Prostate gland (tissue), 2 donors: ENCODE results near the gene DNAL4.

Source experiments
- POLR2A ChIP-seq: fragments of 450-650 bp; IDR thresholded peaks from one replicate; pipeline ENCODE4 v1.6.1; 2016; ENCODE audit warnings: antibody characterized with exemption, mild to moderate bottlenecking
- POLR2AphosphoS5 ChIP-seq: sonication (generic); formaldehyde crosslinking; IDR thresholded peaks from one replicate; pipeline ENCODE4 v1.6.1; 2017; ENCODE audit warnings: antibody characterized with exemption
- TF ChIP-seq, protein P1 (sequence below), 4 experiments: fragments of 200-600 bp in 2 of 4; fragments of 450-650 bp in 2 of 4; sonication (generic) in 2 of 4; IDR thresholded peaks; 1 replicate in 3 of 4; 2 replicates in 1 of 4; pipeline ENCODE4 v1.5.1; 2016 to 2019; ENCODE audit warnings: antibody characterized with exemption in 4 of 4, mild to moderate bottlenecking in 2 of 4, moderate library complexity in 2 of 4

DNA sequence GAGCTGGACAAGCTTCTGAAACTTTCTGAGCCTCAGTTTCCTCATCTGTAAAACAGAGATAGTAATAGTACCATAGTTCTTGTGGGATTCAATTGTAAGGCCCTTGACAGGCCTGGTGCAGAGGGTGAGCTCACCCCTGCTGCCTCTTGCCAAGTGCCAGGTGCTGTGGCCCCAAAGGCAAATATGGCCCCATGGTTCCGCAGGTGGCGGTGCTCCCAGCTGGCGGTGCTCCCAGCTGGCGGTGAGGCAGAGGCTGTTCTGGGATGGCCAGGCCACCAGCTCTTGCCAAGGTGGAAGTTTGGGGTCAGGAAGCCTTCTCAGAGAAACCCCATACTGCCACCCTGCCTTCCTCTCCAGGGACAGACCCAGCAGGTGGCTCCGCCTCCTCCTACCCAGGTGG, 41.0 kb upstream of the DNAL4 start:
- no peak for TF ChIP-seq POLR2A
- no peak for TF ChIP-seq POLR2AphosphoS5
- TF ChIP-seq, protein P1, sequence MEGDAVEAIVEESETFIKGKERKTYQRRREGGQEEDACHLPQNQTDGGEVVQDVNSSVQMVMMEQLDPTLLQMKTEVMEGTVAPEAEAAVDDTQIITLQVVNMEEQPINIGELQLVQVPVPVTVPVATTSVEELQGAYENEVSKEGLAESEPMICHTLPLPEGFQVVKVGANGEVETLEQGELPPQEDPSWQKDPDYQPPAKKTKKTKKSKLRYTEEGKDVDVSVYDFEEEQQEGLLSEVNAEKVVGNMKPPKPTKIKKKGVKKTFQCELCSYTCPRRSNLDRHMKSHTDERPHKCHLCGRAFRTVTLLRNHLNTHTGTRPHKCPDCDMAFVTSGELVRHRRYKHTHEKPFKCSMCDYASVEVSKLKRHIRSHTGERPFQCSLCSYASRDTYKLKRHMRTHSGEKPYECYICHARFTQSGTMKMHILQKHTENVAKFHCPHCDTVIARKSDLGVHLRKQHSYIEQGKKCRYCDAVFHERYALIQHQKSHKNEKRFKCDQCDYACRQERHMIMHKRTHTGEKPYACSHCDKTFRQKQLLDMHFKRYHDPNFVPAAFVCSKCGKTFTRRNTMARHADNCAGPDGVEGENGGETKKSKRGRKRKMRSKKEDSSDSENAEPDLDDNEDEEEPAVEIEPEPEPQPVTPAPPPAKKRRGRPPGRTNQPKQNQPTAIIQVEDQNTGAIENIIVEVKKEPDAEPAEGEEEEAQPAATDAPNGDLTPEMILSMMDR (IDR thresholded peaks at IDR 0.05): no peak
